SH-SY5Y (cell line): Measurements from ENCODE around the gene OSBPL10.

Experiments used
- GATA2 ChIP-seq: IDR thresholded peaks from 2 replicates; pipeline ENCODE4 v1.6.1; 2011; ENCODE audit warnings: mild to moderate bottlenecking, low read depth, low read length
- GATA3 ChIP-seq: IDR thresholded peaks from 2 replicates; pipeline ENCODE4 v1.6.1; 2011; ENCODE audit warnings: low read depth, mild to moderate bottlenecking, low read length, moderate library complexity

GRCh38 chr3:31696815-31697548 is 284.1 kb downstream of the OSBPL10 start:
- TF ChIP-seq GATA2 (no peak), GATA3 (no peak)
